Left cardiac atrium (tissue), 4 donors: Measurements from ENCODE around the gene C3orf80. TPM values are rescaled to one million over a fixed set of nuclear protein-coding genes. Genes with fewer than 3 reads are reported as not detected.
"Not testable (repeated sequence)": the region's sequence is repeated elsewhere in the genome, so short reads cannot be mapped to it uniquely, and the experiment has no call there.

ENCODE experiments used
- ATAC-seq, 2 donors: fragments of 200-7000 bp; cut with Tn5 transposase; one replicate each; pipeline ENCODE4 v1.9.1; 2020; ENCODE audit warnings: mild to moderate bottlenecking in 2 of 2, moderate library complexity in 2 of 2
- DNase-seq: peaks from one replicate; pipeline ENCODE4 v3.0.0-alpha.2; 2020
- intact Hi-C, 2 donors: fragments of 100-400 bp; cut with DNase I; formaldehyde crosslinking; loops; one replicate each; pipeline versions ENCODE4 v1.14.1 to v1.15.1; 2022 to 2023
- long read RNA-seq: library from polyadenylated mRNA; unstranded; transcript quantifications from one replicate; pipeline ENCODE4 v2.0.0, GENCODE V29; 2021
- total RNA-seq, 2 donors: library from RNA; stranded (reverse); fragmentation: NEBNext Ultra II Directional; extraction: Animal tissue kit (Norgen Biotek cat#: 25700); gene quantifications; one replicate each; pipeline ENCODE4 v1.2.1, GENCODE V29; 2021
- donor health status: DM: no; HTN: yes; CAD: no.
- donor health status: DM: no; HTN: yes; CAD: no; lungs with severe emphysema.
- donor health status: DM: yes; HTN: yes; CAD: no.
- donor health status: Dilated cardiomyopathy.

The C3orf80 gene
- total RNA-seq: under 1 TPM; 0.47 to 0.81 TPM
- long read RNA-seq: 0 reads

DNA sequence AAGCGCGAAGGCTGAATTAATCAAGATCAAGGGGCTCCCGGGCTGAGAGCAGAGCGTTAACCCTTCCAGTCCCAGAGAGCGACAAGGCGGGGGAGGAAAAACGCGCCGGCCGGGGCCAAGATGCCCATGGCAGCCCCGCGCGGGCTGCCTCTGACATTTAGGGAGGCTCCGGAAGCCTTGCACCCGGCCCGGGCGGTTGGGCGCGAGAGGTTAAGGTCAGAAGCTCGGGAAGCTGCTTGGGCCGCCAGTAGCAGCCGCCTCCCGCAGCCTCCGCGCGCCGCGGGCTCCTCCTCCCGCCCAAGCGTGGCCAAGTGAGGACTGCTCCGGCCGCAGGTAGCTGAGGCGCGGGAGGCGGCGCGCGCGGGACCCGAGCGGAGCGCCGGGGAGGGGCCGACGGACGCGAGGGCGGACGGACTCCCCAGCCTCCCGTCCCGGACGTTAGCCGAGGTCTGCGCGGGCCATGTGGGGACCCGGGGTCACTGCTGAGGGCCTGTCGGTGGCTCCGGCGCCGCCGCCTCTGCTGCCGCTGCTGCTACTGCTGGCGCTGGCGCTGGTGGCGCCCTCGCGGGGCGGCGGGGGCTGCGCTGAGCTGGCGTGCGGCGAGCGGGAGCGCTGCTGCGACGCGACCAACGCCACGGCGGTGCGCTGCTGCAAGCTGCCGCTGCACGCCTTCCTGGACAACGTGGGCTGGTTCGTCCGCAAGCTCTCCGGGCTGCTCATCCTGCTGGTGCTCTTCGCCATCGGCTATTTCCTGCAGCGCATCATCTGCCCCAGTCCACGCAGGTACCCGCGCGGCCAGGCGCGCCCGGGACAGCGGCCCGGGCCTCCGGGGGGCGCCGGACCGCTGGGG, at the start of gene C3orf80:
Gene C3orf80 (plus strand): TSS at position 247 of the 850 bp plus-strand sequence. CDS start 214 bp downstream, at position 461.
- DNase-seq (peak; percentile 61), ATAC-seq (peak; percentile 87 to 92)
- intact Hi-C loops: no loop called here

DNA sequence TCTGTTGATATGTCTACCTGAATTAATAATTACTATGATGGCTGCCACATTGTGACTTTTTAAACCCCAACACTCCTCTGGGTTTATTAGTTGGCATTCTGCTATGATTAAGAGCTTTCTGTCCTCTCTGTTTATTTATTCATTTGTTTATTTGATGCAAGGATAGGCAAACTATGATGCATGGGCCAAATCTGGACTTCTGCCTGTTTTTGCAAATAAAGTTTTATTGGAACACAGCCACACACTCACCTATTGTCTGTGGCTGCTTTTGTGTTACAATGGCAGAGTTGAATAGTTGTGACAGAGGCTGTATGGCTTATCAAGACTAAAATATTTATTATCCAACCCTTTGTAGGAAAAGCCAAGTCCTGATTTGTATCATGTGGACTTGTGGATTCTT, 48.3 kb upstream of the C3orf80 start:
- intact Hi-C loops: no loop called here
- no peak for ATAC-seq
- DNase-seq: no peak

DNA sequence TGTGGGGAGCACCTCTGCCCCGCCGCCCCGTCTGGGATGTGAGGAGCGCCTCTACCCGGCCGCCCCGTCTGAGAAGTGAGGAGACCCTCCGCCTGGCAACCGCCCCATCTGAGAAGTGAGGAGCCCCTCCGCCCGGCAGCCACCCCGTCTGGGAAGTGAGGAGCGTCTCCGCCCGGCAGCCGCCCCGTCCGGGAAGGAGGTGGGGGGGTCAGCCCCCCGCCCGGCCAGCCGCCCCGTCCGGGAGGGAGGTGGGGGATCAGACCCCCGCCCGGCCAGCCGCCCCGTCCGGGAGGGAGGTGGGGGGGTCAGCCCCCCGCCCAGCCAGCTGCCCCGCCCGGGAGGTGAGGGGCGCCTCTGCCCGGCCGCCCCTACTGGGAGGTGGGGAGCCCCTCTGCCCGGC, 46.6 kb upstream of the C3orf80 start:
- intact Hi-C loops, ATAC-seq, DNase-seq: not testable (repeated sequence)

DNA sequence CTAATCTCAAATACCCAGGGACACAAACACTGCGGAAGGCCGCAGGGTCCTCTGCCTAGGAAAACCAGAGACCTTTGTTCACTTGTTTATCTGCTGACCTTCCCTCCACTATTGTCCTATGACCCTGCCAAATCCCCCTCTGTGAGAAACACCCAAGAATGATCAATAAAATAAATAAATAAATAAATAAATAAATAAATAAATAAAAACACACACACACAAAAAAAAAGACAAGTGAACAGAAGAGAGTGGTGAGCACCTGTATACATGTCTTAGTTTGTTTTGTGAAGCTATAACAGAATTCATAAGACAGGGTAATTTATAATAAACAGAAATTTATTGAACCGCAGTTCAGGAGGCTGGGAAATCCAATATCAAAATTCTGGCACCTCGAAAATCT, 45.8 kb upstream of the C3orf80 start:
- ATAC-seq, DNase-seq, intact Hi-C loops: not testable (repeated sequence)

DNA sequence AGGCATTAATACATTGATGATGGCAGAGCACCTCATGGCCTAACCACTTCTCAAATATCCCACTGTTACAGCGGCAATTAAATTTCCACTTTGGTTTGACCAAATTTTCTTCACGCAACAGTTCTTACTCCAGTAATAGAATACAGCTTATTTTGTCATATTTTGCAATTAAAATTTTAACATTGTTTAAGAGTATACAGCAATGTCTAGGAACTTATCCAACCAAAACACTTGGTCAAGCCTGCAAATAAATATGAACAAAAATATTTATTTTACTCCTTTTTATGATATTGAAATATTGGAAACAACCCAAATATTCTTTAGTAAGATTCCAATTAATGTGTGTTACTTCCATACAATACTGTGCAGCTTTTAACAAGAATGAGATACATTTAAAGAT, 45.3 kb upstream of the C3orf80 start:
- intact Hi-C loops: no loop called here
- ATAC-seq (no peak), DNase-seq (no peak)

DNA sequence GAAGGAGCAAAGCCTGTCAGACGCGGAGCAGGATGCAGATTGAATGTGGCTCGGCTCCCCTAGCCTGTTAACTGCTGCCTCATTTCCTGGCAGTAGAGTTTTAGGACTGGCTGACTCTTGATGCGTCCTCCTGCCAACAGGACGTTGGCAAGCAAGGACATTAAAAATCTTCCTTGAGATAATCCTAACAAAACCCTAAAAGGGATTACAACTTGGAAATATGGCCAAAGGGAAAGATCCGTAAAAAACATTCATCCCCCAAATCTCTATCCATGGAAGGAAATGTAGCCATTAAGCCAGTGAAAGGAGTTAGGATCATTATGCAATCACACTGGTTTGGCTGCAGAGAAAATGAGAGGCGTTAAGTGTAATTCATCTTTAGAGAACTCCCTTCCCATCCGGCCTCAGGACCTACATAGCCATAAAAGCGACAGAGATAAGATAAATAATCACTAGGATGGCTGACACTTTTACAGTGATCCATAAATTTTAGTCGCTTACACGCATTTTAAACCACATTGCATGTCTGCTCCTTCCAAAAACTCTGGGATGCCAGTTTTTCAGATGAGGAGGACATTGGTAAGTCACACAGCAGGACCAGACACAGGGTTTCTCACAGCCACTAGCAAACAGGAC, 44.5 kb upstream of the C3orf80 start:
- intact Hi-C loops: no loop called here
- DNase-seq: no peak
- peak; percentile 53 to 55 for ATAC-seq

DNA sequence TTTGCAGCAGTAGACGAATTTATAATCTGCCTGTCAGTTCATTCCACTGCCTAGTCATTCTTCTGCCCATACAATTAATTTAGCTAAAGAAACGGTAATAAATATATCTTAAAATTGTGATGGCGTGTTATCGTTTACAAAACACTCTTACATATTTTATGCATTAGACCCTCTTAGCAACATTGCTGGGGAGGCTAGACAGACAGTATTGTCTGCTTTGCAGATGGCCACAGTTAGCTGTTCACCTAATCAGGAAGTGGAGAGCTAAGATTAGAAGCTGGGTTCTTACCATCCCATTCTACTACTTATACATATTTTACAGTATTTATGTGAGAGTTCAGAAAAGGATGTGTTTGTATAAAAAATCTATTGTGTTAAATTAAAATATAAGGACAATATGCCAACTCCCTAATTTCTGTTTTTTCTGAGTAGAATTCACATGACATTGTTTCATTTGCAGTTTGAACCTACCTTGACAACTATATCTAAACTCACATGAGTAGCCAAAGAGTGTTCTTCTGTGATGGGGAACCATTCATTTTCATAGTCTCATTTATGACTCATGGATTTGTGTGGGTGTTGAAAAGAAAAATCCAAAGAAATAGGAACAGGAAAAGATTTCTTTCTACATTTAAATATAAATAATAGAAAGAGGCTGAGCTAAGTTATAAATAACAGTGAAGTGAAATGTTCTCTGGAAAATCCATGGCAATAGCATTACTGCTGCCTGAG, 41.7 kb upstream of the C3orf80 start:
- peak in 1 of 2 donors; percentile 62 for ATAC-seq
- intact Hi-C loops: no loop called here
- DNase-seq: no peak

DNA sequence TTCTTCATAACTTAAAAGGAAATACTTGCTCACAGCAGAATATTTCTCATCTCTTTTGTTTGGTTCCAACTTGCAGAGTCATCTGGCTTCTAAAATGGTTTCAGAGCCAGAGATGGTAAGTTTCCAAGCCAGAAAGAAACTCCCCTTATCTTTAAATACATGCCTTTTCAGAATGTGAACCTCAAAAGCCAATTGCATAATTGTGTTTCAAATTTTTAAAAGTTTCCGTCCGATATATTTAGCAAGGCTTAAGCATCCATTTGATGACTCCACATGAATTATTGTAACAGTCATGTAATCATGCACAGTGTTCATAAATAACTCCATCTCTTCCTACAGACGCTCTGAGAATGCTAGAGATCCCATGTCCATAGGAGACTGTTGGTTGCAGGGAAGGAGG, 40.6 kb upstream of the C3orf80 start:
- DNase-seq: no peak
- ATAC-seq: peak in 1 of 2 donors; percentile 77
- intact Hi-C loops: no loop called here

DNA sequence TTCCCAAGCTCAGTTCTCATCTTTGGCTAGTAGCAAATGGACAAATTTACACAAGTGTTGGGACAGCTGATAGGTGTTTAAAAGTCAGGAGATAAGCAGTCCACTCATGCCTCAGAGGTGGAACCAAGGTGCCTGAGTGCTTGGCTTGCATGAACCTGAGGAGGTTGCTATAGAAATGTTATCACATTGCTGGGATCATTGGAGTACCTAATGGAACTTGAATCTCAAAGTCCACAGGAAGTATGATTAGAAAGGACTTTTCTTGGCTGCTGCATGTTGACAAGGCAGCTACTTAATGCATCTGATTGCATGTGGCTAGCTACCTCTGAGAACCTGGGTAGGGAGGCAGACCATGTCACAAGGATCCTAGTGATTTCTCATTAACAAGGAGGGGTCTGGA, 39.5 kb upstream of the C3orf80 start:
- ATAC-seq: no peak
- DNase-seq: no peak
- intact Hi-C loops: no loop called here

DNA sequence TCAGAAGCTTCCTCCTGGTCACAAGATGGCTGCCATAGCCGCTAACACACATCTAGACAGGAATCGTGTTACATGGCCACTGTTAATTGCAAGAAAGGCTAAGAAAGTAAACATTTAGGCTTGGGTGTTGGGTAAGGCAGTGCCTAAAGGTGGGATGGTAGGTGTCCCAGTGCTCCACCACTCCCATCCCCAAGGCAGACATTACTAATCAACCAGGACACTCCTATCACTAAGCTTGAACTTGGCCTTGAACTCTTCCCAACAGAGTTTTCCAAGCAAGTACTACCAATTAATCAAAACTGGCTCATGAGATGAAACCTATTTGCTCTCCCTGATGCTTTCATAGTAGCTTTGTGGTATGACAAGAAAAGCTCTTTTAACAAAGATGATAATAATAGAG, 37.9 kb upstream of the C3orf80 start:
- DNase-seq (no peak), ATAC-seq (no peak)
- intact Hi-C loops: no loop called here

DNA sequence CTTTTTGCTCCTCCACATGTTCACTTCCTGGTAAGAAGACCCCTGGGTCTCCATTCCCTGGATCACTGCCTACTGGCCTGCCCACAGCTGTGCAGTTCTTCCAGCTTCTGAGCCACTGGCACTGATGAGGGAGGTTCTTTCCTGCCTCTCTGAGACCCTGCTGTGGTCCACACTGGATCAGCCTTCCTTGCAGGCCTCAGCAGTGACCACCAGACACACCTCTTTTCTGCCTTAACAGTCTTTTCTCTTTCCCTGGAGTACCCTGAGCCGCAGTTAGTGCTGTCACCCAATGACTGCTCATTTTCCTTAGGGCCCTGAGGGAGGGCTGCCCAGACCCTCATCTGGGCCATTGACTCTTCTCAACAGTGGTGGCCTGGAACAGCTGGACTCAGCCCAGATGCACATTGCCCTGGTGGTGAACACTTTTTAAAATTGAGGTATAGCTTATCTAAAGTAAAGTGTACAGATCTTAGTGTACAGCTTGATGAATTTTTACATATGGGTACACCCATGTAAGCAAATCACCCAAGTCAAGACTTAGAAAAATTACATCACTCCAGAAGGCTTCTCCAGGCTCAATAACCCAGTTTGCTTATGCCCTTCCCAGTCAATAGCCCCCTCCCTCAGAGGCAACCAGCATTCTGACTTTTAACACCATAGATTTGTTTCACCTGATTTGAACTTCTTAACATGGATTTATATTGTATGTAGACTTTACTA, 32.8 kb upstream of the C3orf80 start:
- intact Hi-C loops: no loop called here
- DNase-seq (no peak), ATAC-seq (no peak)

DNA sequence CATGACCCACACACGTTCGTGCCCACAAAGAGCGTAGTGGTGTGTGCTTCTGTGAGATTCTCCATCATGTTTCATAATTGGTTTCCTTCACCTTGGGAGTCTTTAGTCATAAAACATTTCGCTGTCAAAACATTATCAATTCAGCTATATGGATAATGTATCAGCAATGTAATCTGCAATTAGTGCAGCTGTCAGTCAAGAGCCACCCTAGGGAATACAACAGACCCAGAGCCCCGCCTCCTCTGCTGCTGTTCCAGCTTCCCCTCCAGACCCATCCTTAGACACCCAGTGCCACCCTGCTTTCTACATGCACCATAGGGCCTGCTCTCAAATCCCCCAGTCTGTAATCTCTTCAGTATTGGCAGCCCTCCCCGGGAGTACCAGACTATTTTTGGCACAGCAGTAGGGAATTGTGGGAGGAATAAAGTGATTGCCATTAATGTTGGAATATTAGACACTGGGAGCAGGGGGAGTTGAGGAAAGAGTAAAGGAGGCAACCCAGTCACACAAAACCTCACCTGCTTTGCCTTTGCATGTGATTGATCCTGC, 31.5 kb upstream of the C3orf80 start:
- intact Hi-C loops: no loop called here
- DNase-seq (no peak), ATAC-seq (no peak)

DNA sequence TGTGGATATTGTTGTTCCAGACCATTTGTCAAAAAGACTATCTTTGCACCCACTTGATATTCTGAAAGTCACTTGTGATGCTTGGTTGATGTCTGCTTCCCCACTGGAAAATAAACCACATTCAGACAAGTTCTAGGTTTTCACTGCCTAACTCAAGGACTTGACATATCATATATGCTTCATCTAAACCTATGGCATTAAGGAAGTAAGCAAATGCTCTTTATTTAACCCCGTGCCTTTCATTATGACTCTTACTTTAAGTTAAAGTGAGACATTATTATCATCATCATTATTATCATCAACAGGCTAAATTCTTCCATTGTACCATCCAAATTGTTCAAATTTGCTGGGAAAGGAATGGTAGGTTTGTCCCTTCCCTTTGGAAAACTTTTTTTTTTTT, 30.8 kb upstream of the C3orf80 start:
- DNase-seq (no peak), ATAC-seq (no peak)
- intact Hi-C loops: no loop called here

DNA sequence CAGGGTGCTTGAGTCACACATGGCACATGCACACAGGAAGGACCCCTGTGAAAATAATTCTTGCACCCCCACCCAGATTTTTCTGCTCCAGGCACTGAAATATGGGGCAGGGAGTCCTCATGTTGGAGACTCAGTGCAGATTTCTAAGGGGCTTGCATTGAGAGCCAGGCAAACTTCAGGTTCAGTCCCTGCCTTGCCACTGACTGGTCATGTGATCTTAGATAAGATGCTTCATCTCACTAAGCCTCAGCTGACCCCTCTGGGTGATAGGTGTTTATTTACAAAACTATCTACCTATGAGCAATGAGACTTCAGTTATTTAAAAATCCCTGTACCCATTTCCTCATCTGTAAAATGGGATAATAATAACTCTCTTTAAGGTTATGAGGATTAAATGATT, 30.1 kb upstream of the C3orf80 start:
- intact Hi-C loops: no loop called here
- DNase-seq: no peak
- no peak for ATAC-seq

DNA sequence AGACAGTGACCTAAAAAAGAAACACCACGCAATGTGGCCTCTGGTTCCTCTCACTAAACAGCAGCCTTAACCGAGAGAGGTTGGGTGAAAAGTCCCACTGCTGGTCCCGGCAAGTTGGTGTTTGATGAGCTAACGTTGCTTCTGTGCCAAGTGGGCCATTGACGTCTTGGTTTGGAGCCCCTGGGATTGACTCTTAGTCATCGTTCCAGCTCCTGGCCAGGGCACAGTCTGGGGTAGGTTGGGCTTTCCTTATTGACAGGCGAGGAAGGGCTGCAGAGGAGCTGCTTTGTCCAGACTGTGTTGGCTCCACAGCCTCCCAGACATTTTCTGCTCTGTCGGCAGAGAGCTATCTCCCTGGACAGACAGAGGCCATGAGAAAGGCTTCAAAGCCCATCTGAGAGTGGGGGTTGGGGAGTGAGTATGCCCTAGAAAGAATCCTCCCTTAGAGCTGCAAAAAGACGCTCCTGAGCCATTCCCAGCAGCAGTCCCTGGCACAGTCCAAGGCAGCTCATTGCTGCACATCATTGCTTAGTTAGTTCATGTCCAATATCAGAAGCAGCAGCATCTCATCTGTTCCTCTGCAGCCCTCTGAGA, 28.6 kb upstream of the C3orf80 start:
- DNase-seq: peak; percentile 76
- ATAC-seq: peak; percentile 92 to 96
- intact Hi-C loops: no loop called here

DNA sequence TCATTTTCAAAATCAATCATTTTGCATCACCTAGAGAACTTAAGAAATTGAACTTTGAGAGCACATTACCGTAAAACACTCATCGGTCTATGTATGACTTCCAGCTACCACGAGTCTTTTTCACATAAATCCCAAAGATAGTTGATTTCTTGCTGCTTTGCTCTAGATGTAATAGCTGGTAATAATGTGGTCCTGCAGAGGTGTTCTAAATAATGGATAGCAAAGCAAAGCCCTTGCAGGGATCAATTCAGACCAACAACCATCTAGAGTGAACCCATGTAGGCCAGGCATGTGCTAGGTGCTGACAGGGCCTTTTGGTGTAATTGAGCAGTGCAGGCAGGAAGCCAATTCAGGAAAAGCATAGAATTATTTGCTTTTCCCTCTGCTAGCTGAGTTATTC, 26.1 kb upstream of the C3orf80 start:
- ATAC-seq: no peak
- intact Hi-C loops: no loop called here
- no peak for DNase-seq

DNA sequence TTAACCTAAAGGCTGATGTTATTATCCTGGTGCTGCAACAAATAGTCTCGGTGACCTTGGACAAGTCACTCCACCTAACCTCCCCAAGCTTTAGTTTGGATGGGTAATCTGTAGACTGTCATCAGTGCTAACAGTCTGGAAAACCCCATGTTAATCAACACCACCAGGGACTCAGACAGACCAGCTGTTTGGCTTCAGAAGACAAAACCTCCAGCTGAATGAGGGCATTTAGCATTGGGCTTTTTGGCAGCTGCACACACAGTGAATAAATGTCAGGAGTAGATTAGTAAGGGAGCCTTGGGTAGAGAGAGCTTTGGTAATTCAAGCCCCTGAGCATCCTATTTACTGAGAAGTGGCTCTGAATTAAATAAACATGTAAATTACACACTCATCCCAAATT, 24.9 kb upstream of the C3orf80 start:
- DNase-seq (no peak), ATAC-seq (peak in 1 of 2 donors; percentile 32)
- intact Hi-C loops: no loop called here

DNA sequence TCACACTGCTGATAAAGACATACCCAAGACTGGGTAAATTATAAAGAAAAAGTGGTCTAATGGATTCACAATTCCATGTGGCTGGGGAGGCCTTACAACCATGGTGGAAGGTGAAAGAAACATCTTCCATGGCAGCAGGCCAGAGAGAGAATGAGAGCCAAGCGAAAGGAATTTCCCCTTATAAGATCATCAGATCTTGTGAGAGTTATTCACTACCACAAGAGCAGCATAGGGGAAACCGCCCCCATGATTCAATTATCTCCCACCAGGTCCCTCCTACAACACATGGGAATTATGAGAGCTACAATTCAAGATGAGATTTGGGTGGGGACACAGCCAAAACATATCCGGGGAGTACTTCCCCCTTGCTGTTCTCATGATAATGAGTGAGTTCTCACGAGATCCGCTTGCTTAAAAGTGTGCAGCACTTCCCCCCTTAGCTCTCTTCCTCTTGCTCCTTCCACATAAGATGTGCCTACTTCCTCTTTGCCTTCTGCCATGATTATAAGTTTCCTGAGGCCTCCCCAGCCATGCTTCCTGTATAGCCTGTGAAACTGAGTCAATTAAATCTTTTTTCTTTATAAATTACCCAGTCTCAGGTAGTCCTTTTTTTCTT, 20.7 kb upstream of the C3orf80 start:
- ATAC-seq, DNase-seq, intact Hi-C loops: not testable (repeated sequence)
